Measurements from ENCODE around the gene GALNT10.

The GALNT10 gene

DNA sequence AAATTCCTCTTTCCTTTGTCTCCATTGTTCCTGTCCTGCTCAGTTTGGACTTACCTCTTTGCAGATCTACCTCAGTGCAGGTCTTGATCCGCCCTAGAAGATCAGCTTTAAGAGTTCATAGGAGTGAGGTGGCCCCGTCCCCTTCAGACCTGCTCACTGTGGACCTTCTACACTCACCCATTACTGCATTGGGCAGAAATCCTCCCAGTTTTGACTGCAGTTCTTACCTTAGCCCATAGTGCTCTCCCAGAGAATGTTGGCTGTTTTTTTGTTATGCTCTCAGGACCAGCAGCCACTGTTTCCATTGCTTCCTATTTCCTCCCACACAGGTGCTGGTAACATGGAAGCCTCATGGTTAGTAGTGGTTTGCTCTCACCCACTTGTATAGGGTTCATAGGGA is 63.3 kb downstream of the GALNT10 start:
- TF ChIP-seq POLR2AphosphoS5 (IDR thresholded peaks at IDR 0.05; ENCODE audit: borderline replicate concordance, low read depth, low read length) (no peak), EZH2 (IDR thresholded peaks at IDR 0.05) (no peak), FOXP2 (optimal IDR thresholded peaks at IDR 0.05; ENCODE audit: control extremely low read depth, extremely low read length, insufficient read depth) (no peak)
- Histone ChIP-seq H3K9ac (ENCODE audit: insufficient read length) (no peak overlapping the region), H3K36me3 (ENCODE audit: insufficient read depth, low read length) (no peaks in the 10 kb centered on the region), H3K27ac (no peak overlapping the region), H3K4me3 (no peak overlapping the region), H3K9me3 (ENCODE audit: low read depth, low read length) (no peaks in the 10 kb centered on the region)
- DNase-seq (ENCODE audit: low read depth, low spot score): no peak

DNA sequence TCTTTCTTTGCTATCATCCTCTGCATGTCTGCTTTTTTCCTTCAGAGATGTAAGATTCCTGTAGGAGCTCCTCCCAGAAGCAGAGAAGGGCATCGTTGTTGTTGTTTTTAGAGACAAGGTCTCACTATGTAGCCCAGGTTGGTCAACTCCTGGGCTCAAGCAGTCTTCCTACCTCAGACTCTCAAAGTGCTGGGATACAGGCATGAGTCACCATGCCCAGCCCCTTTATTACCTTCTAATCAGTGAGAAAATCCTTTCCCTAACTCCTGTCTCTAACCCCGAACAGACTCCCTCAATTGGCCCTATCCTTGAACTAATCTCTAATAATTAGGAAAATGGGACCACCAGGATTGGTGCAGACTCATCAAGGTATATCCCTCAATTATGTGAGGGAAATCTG is 64.4 kb downstream of the GALNT10 start:
- Histone ChIP-seq H3K9ac (ENCODE audit: insufficient read length) (no peak overlapping the region), H3K36me3 (ENCODE audit: insufficient read depth, low read length) (no peaks in the 10 kb centered on the region), H3K27ac (no peak overlapping the region), H3K4me3 (no peak overlapping the region), H3K9me3 (ENCODE audit: low read depth, low read length) (no peaks in the 10 kb centered on the region)
- DNase-seq (ENCODE audit: low read depth, low spot score): no peak
- TF ChIP-seq FOXP2 (optimal IDR thresholded peaks at IDR 0.05; ENCODE audit: control extremely low read depth, extremely low read length, insufficient read depth) (no peak), EZH2 (IDR thresholded peaks at IDR 0.05) (no peak), POLR2AphosphoS5 (IDR thresholded peaks at IDR 0.05; ENCODE audit: borderline replicate concordance, low read depth, low read length) (no peak)

DNA sequence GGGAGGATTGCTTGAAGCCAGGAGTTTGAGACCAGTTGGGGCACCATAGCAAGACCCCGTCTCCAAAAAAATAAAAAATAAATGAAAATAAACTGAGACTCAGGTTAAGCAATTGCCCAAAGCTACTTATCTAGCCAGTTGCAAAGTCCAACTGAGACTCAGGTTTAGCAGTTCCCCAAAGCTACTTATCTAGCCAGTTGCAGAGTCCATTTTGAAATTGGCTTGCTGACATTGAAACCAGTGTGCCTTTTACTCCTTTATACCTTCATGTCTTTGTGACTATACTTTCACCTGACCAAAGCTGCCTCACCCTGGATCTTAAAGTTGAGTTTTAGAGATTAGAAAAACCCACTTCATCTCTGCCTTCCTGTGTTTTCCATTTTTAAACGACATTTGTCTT is 66.5 kb downstream of the GALNT10 start:
- H3K9me3 ChIP-seq (ENCODE audit: low read depth, low read length): no peaks in the 10 kb centered on the region
- H3K27ac ChIP-seq: no peak overlapping the region
- DNase-seq (ENCODE audit: low read depth, low spot score): no peak
- TF ChIP-seq POLR2AphosphoS5 (IDR thresholded peaks at IDR 0.05; ENCODE audit: borderline replicate concordance, low read depth, low read length) (no peak), EZH2 (IDR thresholded peaks at IDR 0.05) (no peak), FOXP2 (optimal IDR thresholded peaks at IDR 0.05; ENCODE audit: control extremely low read depth, extremely low read length, insufficient read depth) (no peak)
- no peaks in the 10 kb centered on the region for H3K36me3 ChIP-seq (ENCODE audit: insufficient read depth, low read length)
- H3K9ac ChIP-seq (ENCODE audit: insufficient read length): no peak overlapping the region
- no peak overlapping the region for H3K4me3 ChIP-seq

DNA sequence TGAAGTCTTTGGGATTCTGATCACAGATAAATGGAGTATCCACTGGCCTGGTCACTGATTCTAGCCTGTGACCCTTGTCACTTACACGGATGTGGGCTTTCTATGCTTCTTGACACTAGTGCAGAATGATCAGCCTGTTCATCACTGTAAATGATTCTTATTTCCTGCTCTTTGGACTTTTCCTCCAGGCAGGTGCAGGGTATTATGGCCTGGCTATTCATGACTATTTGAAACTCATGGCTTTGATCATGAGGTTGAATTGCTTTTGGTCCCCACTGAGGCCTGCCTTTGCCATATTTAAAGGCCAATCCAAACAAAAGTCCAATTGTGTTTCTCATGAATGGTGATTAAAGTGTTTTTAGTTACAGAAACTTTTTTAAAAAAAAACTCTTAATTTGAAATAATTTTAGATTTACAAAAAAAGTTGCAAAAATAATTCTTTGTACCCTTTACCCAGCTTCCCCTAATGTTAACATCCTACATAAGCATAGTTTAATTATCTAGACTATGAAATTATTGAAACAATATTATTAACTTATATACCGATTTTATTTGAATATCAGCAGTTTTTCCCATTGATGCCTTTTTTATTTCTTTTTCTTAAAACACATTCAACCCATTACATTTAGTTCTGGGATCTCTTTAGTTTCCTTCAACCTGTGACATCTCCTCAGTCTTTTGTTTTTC is 68.1 kb downstream of the GALNT10 start:
- no peak for DNase-seq (ENCODE audit: low read depth, low spot score)
- TF ChIP-seq EZH2 (IDR thresholded peaks at IDR 0.05) (no peak), POLR2AphosphoS5 (IDR thresholded peaks at IDR 0.05; ENCODE audit: borderline replicate concordance, low read depth, low read length) (no peak), FOXP2 (optimal IDR thresholded peaks at IDR 0.05; ENCODE audit: control extremely low read depth, extremely low read length, insufficient read depth) (no peak)
- Histone ChIP-seq H3K4me3 (no peak overlapping the region), H3K9me3 (ENCODE audit: low read depth, low read length) (no peaks in the 10 kb centered on the region), H3K27ac (no peak overlapping the region), H3K36me3 (ENCODE audit: insufficient read depth, low read length) (no peaks in the 10 kb centered on the region), H3K9ac (ENCODE audit: insufficient read length) (no peak overlapping the region)

DNA sequence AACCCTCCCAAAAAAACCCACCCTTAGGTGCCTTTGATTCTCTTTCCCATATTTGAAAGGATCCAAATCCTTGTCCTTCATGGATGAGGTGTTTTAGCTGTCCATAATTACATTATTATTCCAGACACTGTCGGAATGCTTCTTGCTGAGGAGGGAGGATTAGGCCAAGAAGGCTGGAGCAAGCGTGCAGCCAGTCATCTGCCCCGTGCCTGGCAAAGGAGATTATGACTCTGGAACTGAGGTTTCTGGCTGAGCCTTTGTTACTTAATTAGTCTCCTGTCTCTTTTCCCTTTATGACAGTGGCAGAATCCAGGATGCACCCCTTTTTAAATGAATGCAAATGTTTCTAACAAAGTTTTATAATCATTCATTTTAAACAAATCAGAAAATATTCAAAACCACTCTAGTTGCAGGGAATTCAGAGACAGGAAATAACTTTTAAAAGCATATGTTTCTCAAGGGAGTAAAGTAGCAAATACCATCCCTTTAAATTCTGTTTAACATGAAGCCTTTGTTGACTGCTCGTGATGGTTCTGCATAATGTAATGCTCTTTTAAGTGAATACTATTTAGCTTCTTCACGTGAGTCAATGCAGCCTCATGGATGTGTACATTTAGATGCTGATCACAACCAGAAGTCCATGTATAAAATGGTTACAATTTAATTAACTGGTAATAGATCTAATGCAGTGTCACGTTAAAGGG is 69.8 kb downstream of the GALNT10 start:
- H3K9ac ChIP-seq (ENCODE audit: insufficient read length): no peak overlapping the region
- peak overlapping the region; percentile 58; the same call in 1 of the 2 replicates for H3K27ac ChIP-seq
- no peak for TF ChIP-seq EZH2 (IDR thresholded peaks at IDR 0.05)
- no peak for TF ChIP-seq FOXP2 (optimal IDR thresholded peaks at IDR 0.05; ENCODE audit: control extremely low read depth, extremely low read length, insufficient read depth)
- peak; percentile 22; the same call in 1 of the 2 replicates for TF ChIP-seq POLR2AphosphoS5 (IDR thresholded peaks at IDR 0.05; ENCODE audit: borderline replicate concordance, low read depth, low read length)
- no peaks in the 10 kb centered on the region for H3K36me3 ChIP-seq (ENCODE audit: insufficient read depth, low read length)
- peak; percentile 70 for DNase-seq (ENCODE audit: low read depth, low spot score)
- H3K4me3 ChIP-seq: peak overlapping the region; percentile 40
- no peaks in the 10 kb centered on the region for H3K9me3 ChIP-seq (ENCODE audit: low read depth, low read length)

DNA sequence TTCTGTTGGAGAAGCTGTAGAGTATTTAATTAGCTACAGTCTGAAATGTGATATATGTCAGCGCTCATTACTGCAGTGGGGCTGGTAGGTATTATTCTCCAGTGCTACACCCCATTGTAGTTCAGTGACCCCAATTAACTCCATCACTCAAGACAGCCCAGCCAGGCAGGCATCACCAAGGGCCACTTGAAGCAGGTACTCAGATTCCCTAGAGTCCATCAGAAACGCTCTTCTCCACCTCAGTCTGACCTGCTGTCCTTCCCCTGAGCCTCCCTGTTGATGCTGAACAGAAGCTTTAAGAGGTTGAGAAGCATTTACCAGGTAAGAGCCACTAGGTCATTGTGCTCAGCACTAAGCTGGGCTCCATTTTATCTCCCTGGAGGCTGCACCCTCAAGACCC is 71.8 kb downstream of the GALNT10 start:
- TF ChIP-seq EZH2 (IDR thresholded peaks at IDR 0.05): no peak
- no peak for TF ChIP-seq POLR2AphosphoS5 (IDR thresholded peaks at IDR 0.05; ENCODE audit: borderline replicate concordance, low read depth, low read length)
- no peak for TF ChIP-seq FOXP2 (optimal IDR thresholded peaks at IDR 0.05; ENCODE audit: control extremely low read depth, extremely low read length, insufficient read depth)
- Histone ChIP-seq H3K9me3 (ENCODE audit: low read depth, low read length) (no peaks in the 10 kb centered on the region), H3K27ac (no peak overlapping the region), H3K36me3 (ENCODE audit: insufficient read depth, low read length) (no peaks in the 10 kb centered on the region), H3K9ac (ENCODE audit: insufficient read length) (no peak overlapping the region), H3K4me3 (no peak overlapping the region)
- no peak for DNase-seq (ENCODE audit: low read depth, low spot score)

DNA sequence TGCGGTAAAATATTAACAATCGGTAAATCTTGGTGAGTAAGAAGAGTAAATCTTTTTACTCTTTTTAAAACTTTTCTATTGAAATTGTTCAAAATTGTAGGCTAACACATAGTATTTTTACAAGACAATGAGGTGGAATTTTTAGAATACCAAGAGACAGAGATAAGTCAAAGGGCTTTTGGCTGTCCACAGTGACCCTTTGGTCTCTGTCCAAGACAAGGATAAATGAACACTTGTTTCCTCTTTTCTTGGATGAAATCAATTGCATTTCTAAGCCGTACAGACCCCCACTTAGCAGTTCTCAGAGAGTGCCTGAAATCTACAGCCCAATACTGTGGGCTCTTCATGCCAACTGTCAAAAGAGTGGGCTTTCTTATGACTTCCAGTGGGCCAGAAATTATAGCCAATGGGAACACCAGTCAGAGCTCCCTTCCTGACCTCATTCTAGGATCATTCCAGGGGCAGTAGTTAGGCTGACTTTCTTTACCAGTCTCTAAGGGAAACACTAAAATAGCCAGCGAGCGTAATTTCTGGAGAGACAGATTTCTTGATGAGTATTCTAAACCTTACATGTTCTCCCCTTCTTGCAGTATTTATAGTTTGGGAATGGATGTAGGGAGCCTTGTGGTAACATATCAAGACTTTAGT is 74.1 kb downstream of the GALNT10 start:
- Histone ChIP-seq H3K27ac (peak overlapping the region; percentile 22; the same call in 1 of the 2 replicates), H3K9me3 (ENCODE audit: low read depth, low read length) (no peaks in the 10 kb centered on the region), H3K4me3 (no peak overlapping the region), H3K36me3 (ENCODE audit: insufficient read depth, low read length) (no peaks in the 10 kb centered on the region), H3K9ac (ENCODE audit: insufficient read length) (no peak overlapping the region)
- no peak for DNase-seq (ENCODE audit: low read depth, low spot score)
- no peak for TF ChIP-seq FOXP2 (optimal IDR thresholded peaks at IDR 0.05; ENCODE audit: control extremely low read depth, extremely low read length, insufficient read depth)

DNA sequence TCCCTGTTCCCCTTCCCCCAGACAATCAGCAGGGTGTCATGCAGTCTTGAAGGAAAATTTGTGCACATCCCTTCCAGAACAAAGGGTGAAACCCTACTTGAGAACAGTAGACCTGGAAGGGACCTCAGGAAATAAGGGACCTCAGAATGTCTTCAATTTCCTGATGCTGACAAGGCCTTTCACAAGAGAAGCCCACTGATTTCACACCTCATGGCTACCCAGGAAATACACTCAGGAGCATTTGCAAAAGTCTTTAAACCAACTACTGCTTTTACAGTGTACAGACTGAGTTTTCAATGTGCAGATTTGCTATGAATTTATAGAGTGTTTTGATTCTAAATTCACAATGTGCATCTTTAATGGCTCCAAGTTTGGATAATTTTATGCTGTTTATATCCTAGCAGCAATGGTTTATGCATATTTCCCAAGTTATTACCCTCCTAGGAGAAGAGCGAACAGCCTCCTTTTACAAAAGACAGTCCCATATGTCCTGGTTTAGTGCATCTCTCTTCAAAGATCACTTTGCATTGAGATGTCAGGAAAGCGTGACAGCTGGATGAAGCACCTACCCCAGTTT is 74.8 kb downstream of the GALNT10 start:
- TF ChIP-seq POLR2AphosphoS5 (IDR thresholded peaks at IDR 0.05; ENCODE audit: borderline replicate concordance, low read depth, low read length) (no peak), EZH2 (IDR thresholded peaks at IDR 0.05) (no peak), FOXP2 (optimal IDR thresholded peaks at IDR 0.05; ENCODE audit: control extremely low read depth, extremely low read length, insufficient read depth) (no peak)
- no peaks in the 10 kb centered on the region for H3K9me3 ChIP-seq (ENCODE audit: low read depth, low read length)
- peak; percentile 47 for DNase-seq (ENCODE audit: low read depth, low spot score)
- no peak overlapping the region for H3K4me3 ChIP-seq
- H3K27ac ChIP-seq: peak overlapping the region; percentile 22; the same call in 1 of the 2 replicates
- H3K36me3 ChIP-seq (ENCODE audit: insufficient read depth, low read length): no peaks in the 10 kb centered on the region
- H3K9ac ChIP-seq (ENCODE audit: insufficient read length): no peak overlapping the region

All from SK-N-MC (cell line).